Measurements from ENCODE around the gene ERBB4. TPM values are rescaled to one million over a fixed set of nuclear protein-coding genes. Genes with fewer than 3 reads are reported as not detected.
A peak's percentile ranks its signal among the peaks of the same experiment; 100 is the strongest.
"Not testable (repeated sequence)": the region's sequence is repeated elsewhere in the genome, so short reads cannot be mapped to it uniquely, and the experiment has no call there.

ERBB4 gene
- total RNA-seq, 1 donor from 2014 or later = 1.7 TPM

DNA sequence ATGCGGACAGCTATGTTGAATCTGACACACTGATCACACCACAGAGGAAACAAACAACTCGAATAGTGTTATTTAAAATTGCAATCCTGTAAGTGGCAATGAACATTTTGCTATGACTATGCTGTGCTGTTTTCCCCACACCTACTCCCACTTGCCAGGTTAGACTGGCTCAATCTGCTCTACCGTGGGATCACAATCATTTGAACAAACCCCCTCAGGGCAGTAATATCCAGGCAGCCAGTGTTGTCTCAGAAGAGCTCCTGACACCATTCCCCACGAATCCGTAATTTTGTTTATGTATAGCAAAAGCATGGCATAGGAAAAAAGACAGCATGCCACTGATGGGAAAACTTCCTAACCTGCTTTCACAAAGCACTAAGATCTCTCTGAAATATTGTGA is 284.3 kb downstream of the ERBB4 start:
- no peaks in the 10 kb centered on the region for H3K9me3 ChIP-seq
- no peaks in the 10 kb centered on the region for H3K36me3 ChIP-seq
- intact Hi-C loops (cut with DNase I) = no loop called here
- no peak overlapping the region for H3K4me3 ChIP-seq
- no peaks in the 10 kb centered on the region for H3K4me1 ChIP-seq
- DNase-seq (ENCODE audit: low spot score in 2 of 2) = no peak
- H3K27ac ChIP-seq = no peak overlapping the region
- TF ChIP-seq, protein P1, sequence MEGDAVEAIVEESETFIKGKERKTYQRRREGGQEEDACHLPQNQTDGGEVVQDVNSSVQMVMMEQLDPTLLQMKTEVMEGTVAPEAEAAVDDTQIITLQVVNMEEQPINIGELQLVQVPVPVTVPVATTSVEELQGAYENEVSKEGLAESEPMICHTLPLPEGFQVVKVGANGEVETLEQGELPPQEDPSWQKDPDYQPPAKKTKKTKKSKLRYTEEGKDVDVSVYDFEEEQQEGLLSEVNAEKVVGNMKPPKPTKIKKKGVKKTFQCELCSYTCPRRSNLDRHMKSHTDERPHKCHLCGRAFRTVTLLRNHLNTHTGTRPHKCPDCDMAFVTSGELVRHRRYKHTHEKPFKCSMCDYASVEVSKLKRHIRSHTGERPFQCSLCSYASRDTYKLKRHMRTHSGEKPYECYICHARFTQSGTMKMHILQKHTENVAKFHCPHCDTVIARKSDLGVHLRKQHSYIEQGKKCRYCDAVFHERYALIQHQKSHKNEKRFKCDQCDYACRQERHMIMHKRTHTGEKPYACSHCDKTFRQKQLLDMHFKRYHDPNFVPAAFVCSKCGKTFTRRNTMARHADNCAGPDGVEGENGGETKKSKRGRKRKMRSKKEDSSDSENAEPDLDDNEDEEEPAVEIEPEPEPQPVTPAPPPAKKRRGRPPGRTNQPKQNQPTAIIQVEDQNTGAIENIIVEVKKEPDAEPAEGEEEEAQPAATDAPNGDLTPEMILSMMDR (IDR thresholded peaks at IDR 0.05) = no peak
- no peaks in the 10 kb centered on the region for H3K27me3 ChIP-seq

DNA sequence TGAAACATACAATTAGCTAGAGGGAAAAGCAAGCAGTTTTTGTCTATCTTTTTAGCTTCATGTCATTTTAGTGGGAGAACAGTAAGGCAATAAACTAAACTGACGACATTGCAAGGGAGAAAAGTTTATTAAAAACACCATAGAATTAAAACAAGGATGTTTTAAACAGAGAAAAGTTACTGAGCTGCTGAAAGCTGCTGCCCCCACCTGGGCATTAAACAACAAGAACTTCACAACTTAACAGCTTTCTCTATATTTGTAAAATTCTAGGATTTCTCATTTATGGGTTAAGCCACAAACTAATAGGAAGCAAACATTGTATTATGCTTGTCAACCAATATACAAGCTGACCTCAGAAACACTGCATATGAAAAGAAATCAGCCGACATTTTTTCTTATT is 289.2 kb downstream of the ERBB4 start:
- no peaks in the 10 kb centered on the region for H3K9me3 ChIP-seq

DNA sequence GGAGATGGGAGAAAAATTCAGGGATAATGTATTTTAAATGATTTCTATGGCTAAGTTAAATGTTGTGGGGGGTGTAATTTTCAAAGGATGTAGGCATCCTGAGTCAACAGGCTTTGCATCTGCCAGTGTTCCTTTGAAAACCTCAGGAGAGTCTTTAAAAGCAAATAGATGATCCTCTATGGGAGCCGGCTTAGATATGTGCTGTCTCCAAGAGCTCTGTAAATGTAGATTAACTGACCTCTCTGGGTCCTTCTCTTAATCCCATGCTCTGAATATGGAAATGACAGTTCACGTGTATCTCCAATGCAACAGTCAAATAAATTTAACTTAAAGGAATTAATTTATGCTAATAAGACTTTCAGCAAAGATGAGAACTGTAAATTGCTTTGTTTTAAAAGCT is 292.7 kb downstream of the ERBB4 start:
- no peak for DNase-seq (ENCODE audit: low spot score in 2 of 2)
- intact Hi-C loops (cut with DNase I) = no loop called here
- H3K4me1 ChIP-seq = no peaks in the 10 kb centered on the region
- H3K4me3 ChIP-seq = no peak overlapping the region
- no peak overlapping the region for H3K27ac ChIP-seq
- no peaks in the 10 kb centered on the region for H3K36me3 ChIP-seq
- TF ChIP-seq, protein P1 (IDR thresholded peaks at IDR 0.05) = no peak
- H3K9me3 ChIP-seq = no peaks in the 10 kb centered on the region
- H3K27me3 ChIP-seq = no peaks in the 10 kb centered on the region

More for the DNA sequence above, 289.2 kb downstream of the ERBB4 start:
- Histone ChIP-seq H3K27ac (no peak overlapping the region), H3K27me3 (no peaks in the 10 kb centered on the region), H3K4me1 (no peaks in the 10 kb centered on the region), H3K36me3 (no peaks in the 10 kb centered on the region), H3K4me3 (no peak overlapping the region)
- TF ChIP-seq, protein P1 (IDR thresholded peaks at IDR 0.05) = peak in 1 of 3 experiments; percentile 44
- intact Hi-C loops (cut with DNase I) = no loop called here
- no peak for DNase-seq (ENCODE audit: low spot score in 2 of 2)

DNA sequence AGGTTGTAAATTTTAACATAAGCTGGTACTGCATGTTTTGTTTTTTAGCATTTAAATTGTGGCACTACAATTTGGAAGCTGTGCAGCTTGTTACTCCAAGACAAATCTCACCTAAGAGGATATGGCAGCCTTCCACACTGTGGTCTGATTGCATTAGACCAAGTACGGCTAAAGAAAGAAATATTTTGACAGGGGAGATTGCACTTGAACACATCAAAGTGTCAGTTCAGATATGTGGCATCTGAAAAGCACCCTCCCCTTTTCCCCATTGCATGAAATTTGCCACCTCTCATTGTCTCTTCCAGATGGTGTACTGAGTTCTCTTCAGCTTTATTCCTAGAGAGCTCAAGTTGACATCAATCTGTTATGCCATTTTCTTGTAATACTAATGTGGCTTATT is 295.9 kb downstream of the ERBB4 start:
- no peak for DNase-seq (ENCODE audit: low spot score in 2 of 2)
- Histone ChIP-seq H3K36me3 (no peaks in the 10 kb centered on the region), H3K4me3 (no peak overlapping the region), H3K27me3 (no peaks in the 10 kb centered on the region), H3K9me3 (no peaks in the 10 kb centered on the region), H3K27ac (no peak overlapping the region), H3K4me1 (no peaks in the 10 kb centered on the region)
- TF ChIP-seq, protein P1 (IDR thresholded peaks at IDR 0.05) = no peak
- intact Hi-C loops (cut with DNase I) = no loop called here

DNA sequence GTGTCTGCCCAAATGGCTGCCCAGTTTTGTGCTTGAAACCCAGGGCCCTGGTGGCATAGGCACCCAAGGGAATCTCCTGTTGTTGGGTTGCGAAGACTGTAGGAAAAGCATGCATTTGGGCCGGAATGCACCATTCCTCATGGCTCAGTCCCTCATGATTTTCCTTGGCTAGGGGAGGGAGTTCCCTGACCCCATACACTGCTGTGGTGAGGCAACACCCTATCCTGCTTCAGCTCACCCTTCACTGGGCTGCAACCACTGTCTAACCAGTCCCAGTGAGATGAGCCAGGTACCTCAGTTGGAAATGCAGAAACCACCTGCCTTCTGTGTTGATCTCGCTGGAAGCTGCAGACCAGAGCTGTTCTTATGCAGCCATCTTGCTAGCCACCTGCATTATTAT is 300.4 kb downstream of the ERBB4 start:
- DNase-seq (ENCODE audit: low spot score in 2 of 2); intact Hi-C loops (cut with DNase I); H3K4me1 ChIP-seq: not testable (repeated sequence)

DNA sequence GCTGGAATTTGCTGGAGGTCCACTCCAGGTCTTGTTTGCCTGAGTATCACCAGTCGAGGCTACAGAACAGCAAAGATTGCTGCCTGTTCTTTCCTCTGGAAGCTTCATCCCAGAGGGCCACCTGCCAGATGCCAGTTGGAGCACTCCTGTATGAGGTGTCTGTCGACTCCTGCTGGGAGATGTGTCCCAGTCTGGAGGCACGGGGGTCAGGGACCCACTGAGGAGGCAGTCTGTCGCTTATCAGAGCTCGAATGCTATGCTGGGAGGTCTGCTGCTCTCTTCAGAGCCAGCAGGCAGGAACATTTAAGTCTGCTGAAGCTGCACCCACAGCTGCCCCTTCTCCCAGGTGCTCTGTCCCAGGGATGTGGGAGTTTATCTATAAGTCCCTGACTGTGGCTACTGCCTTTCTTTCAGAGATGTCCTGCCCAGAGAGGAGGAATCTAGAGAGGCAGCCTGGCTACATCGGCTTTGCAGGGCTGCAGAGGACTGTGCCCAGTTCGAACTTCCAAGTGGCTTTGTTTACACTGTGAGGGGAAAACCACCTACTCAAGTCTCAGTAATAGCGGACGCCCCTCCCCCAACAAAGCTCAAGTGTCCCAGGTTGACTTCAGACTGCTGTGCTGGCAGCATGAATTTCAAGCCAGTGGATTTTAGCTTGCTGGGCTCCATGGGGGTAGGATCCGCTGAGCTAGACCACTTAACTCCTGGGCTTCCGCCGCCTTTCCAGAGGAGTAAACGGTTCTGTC is 301.1 kb downstream of the ERBB4 start:
- Histone ChIP-seq H3K27me3 (no peaks in the 10 kb centered on the region), H3K4me1 (no peaks in the 10 kb centered on the region), H3K9me3 (no peaks in the 10 kb centered on the region), H3K4me3 (no peak overlapping the region), H3K27ac (no peak overlapping the region), H3K36me3 (no peaks in the 10 kb centered on the region)
- no peak for DNase-seq (ENCODE audit: low spot score in 2 of 2)
- TF ChIP-seq, protein P1 (IDR thresholded peaks at IDR 0.05) = no peak
- intact Hi-C loops (cut with DNase I) = no loop called here

More for the DNA sequence above, 300.4 kb downstream of the ERBB4 start:
- H3K27ac ChIP-seq, H3K27me3 ChIP-seq, H3K36me3 ChIP-seq, H3K4me3 ChIP-seq, H3K9me3 ChIP-seq: not testable (repeated sequence)
